SK-N-SH (cell line): ENCODE data around the gene MTA3.

Source experiments
- CTCF ChIP-seq: fragments of 200-600 bp; sonication (generic); IDR thresholded peaks from 2 replicates; pipeline ENCODE4 v1.6.1; 2017; ENCODE audit warnings: antibody characterized with exemption, mild to moderate bottlenecking, moderate library complexity
- EP300 ChIP-seq, 2 experiments: IDR thresholded peaks; 2 replicates each; pipeline versions ENCODE4 v1.4.0 to v1.6.1; 2012; ENCODE audit warnings: borderline replicate concordance in 1 of 2, low read depth in 1 of 2, low read length in 1 of 2
- FOXJ3 ChIP-seq: sonication (generic); formaldehyde crosslinking; IDR thresholded peaks from 2 replicates; pipeline ENCODE4 v1.5.1; 2020; ENCODE audit warnings: mild to moderate bottlenecking, missing genetic modification reagents
- RCOR1 ChIP-seq: fragments of 150-350 bp; IDR thresholded peaks from 2 replicates; pipeline ENCODE4 v1.6.1; 2017; ENCODE audit warnings: antibody characterized with exemption, low read length
- REST ChIP-seq: IDR thresholded peaks from 2 replicates; pipeline ENCODE4 v1.6.1; 2012; ENCODE audit warnings: mild to moderate bottlenecking, low read depth, low read length, moderate library complexity
- TCF12 ChIP-seq: IDR thresholded peaks from 2 replicates; pipeline ENCODE4 v1.4.0; 2012
- TEAD4 ChIP-seq: IDR thresholded peaks from 2 replicates; pipeline ENCODE4 v1.4.0; 2012; ENCODE audit warnings: mild to moderate bottlenecking, borderline replicate concordance; ENCODE audit not compliant: insufficient read depth
- USF2 ChIP-seq: fragments of 150-350 bp; IDR thresholded peaks from 2 replicates; pipeline ENCODE4 v1.6.1; 2017; ENCODE audit warnings: antibody characterized with exemption, low read length, low read depth, borderline replicate concordance

GRCh38 chr2:42639340-42640077 is 71.1 kb downstream of the MTA3 start:
- TF ChIP-seq TCF12 (no peak), CTCF (no peak), EP300 (IDR thresholded peaks at IDR 0.05; ENCODE audit: borderline replicate concordance in 1 of 2, low read depth in 1 of 2, low read length in 1 of 2) (no peak), REST (no peak), USF2 (no peak), TEAD4 (no peak), FOXJ3 (CRISPR knock-in tag) (no peak), RCOR1 (no peak)
